Left forelimb (tissue), 1 donor: ENCODE measurements around the gene ZNF470.

Experiments used
- DNase-seq: peaks from one replicate; pipeline ENCODE4 v3.0.0-alpha.2; 2018; ENCODE audit warnings: low spot score

The ZNF470 gene

GRCh38 chr19:56567274-56568120 lies at the start of gene ZNF470:
ZNF470 (plus strand) TSS chr19:56567468; CDS start chr19:56570312, 2,844 bp downstream.
- peak; percentile 96 for DNase-seq

DNA sequence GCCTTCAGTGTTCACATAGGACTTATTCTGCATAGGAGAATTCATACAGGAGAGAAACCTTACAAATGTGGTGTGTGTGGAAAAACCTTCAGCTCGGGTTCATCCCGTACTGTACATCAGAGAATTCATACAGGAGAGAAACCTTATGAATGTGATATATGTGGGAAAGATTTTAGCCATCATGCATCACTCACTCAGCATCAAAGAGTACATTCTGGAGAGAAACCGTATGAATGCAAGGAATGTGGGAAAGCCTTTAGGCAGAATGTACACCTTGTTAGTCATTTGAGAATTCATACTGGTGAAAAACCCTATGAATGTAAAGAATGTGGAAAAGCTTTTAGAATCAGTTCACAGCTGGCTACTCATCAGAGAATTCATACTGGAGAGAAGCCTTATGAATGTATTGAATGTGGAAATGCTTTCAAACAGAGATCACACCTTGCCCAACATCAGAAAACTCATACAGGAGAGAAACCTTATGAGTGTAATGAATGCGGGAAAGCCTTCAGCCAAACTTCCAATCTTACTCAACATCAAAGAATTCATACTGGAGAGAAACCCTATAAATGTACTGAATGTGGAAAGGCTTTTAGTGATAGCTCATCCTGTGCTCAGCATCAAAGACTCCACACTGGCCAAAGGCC lies 41.9 kb upstream of the ZNF470 start:
- no peak for DNase-seq

DNA sequence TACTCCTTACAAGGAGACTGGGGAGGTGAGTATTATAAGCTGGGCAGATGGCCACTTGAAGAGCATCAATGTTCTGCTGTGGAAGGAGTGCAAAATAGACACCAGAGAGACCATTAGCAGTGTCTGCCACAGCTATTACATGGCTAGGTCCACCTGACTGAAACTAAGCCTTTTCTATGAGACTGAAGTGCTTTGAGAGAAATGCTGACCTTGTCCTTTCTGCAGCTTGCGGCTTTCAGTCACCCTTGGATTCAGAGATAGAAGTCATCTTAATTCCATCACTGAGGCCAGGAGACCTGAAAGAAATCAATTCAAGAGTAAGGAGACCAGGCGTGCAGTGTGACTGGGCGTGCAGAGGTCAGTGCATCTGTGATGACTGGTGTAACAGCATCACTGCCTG lies 29.8 kb upstream of the ZNF470 start:
- DNase-seq = no peak

DNA sequence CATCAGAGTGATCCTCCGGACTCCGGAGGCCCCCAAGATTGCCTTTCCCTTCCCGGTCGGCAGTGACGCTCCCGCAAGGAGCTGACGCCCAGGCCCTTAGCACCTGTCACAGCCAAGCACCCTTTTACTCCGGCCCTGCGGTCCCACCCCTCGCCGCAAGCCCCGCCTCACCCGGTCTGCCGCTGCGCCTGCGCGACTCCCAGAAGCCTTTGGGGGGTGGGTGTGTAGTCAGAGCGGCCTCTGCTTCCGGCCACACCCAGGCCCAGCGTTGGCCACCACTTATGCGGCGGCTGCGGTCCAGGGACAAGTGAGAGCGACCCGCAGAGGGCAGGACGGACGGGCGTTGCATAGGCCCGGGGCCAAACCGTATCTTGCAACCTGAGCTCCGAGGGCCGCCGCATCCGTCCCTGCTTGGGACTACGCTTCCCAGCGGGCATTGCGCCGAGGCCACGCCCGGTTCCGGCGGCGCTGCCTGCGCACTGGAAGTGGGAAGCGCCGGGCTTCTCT lies 29.0 kb upstream of the ZNF470 start:
- peak; percentile 94 for DNase-seq

DNA sequence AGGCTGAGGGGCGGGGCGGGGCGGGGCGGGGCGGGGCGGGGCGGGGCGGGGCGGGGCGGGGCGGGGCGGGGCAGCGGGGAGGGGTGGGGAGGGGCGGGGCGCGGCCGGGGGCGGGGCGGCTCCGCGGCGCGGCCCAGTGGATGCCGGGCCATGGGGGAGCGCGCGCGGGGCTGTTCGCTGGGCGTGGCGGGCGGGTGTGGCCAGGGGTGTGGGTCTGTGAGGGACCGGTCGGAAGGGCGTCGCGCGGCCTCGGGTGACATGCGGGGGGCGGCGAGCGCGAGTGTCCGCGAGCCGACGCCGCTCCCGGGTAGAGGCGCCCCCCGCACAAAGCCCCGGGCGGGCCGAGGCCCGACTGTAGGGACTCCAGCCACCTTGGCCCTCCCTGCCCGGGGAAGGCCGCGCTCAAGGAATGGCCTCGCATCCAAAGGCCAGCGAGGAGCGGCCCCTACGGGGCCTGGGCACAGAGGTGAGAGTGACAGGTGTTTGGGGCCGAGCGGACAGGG lies 28.5 kb upstream of the ZNF470 start, which contains the start of gene ZFP28:
Gene ZFP28, plus strand, starts transcription at position 188 of the 503 bp plus-strand sequence. Its CDS starts 71 bp downstream, at position 259.
- no peak for DNase-seq

- no peak for DNase-seq
These were observed 23.5 kb upstream of the ZNF470 start for GRCh38 chr19:56543776-56544175.

GRCh38 chr19:56547535-56547934 lies 19.7 kb upstream of the ZNF470 start:
- no peak for DNase-seq

GRCh38 chr19:56554272-56554869 lies 12.9 kb upstream of the ZNF470 start:
- no peak for DNase-seq

GRCh38 chr19:56562766-56563165 lies 4.5 kb upstream of the ZNF470 start:
- no peak for DNase-seq

GRCh38 chr19:56566904-56567273 lies 379 bp upstream of the ZNF470 start:
- no peak for DNase-seq

GRCh38 chr19:56572589-56572988 lies 5.3 kb downstream of the ZNF470 start:
- no peak for DNase-seq

GRCh38 chr19:56573914-56574313 lies 6.6 kb downstream of the ZNF470 start:
- DNase-seq = no peak

GRCh38 chr19:56577719-56578602 lies 10.7 kb downstream of the ZNF470 start:
- no peak for DNase-seq

DNA sequence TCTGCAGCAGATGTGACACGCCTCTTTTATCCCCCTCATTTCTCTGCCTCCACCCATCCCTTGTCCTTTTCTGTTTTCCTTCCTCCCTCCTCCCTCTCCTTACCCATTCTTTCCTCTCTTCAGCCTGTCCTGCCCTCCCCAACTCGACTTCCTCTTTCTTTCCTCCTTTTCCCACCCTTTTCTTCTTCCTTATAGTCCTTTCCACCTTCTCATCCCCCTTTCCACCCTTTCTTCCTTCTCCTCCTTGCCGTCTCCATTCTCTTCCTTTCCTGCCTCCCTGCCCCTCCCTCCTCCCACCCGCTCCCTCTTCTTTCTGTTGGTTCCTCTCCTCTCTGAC lies 27.1 kb downstream of the ZNF470 start:
- DNase-seq = no peak

GRCh38 chr19:56594783-56595547 lies 27.7 kb downstream of the ZNF470 start, which contains the start of gene ZNF71:
ZNF71 (plus strand) TSS chr19:56595302; CDS start chr19:56601559, 6,257 bp downstream.
- DNase-seq = peak; percentile 94

DNA sequence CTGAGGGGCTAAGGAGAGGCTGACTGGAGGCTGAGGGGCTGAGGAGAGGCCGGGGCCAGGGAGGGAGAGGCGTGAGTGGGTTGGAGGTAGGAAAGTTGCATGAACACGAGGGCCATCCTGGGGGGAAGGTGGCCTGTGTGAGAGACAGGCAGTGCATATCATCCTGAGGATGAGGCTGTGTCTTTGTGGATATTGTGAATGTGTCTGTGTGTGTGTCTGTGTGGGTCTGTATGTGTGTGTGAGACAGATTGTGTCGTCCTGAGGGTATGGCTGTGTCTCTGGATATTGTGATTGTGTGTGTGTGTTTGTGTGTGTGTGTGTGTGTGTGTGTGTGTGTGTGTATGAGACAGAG lies 28.3 kb downstream of the ZNF470 start:
- DNase-seq = no peak

GRCh38 chr19:56596676-56597075 lies 29.4 kb downstream of the ZNF470 start:
- DNase-seq = no peak

- DNase-seq = no peak
These were observed 30.4 kb downstream of the ZNF470 start for GRCh38 chr19:56597696-56598095.

DNA sequence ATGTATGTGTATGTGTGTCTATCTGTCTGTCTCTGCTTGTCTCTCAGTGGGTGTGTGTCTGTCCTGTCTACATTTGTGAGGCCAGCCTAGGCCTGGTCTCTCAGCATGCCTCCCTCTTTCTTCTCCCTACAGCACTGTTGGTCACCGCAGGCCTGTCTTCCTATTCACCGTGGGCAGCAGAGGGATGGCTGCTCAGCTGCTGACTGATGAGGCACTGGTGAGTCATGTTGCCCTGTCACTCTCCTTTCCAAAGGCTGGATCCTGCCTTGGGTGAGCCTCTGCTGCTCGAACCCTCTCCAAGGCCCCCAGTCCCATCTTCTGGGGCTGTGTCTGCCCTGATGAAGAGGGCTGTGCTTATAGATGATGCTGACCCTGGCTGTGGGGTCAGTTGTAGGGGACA lies 34.1 kb downstream of the ZNF470 start:
- DNase-seq = no peak

DNA sequence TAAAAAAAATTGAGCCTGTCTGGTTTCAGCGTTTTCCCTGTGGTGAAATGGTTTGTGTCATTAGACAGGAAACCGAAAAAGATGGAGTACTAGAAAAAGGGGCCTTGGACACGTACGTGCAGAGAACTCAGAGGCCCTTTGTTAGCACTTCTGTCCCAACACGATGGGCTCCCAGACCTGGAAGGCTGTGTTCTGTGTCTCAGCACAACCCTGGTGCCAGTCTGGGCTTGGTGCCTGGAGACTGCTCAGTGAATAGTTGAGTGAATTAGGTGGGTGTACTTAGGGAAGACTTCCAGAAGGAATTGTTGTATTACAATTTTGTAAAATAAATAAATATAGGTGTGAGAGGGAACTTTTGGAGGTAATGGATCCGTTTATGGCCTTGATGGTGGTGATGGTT lies 36.6 kb downstream of the ZNF470 start:
- DNase-seq = no peak
